Activated CD8-positive, alpha-beta memory T cell treated with anti-CD3 and anti-CD28 coated beads for 1 hour (primary cell): ENCODE data around the gene LBH.

Source experiments
- DNase-seq, 2 donors: peaks; one replicate each; pipeline ENCODE4 v3.0.0-alpha.2; 2020; ENCODE audit warnings: low read depth in 1 of 2; ENCODE audit errors: extremely low read depth in 1 of 2

Gene LBH

GRCh38 chr2:30231212-30231995 lies at the start of gene LBH:
Gene LBH (plus strand): TSS chr2:30231534. CDS start chr2:30231739, 205 bp downstream.
- peak; percentile 69 to 84 for DNase-seq

- DNase-seq: no peak
Measured at GRCh38 chr2:30184035-30184434, 47.3 kb upstream of the LBH start.

- DNase-seq: no peak
Measured at GRCh38 chr2:30185178-30185577, 46.2 kb upstream of the LBH start.

GRCh38 chr2:30188292-30188691 lies 43.0 kb upstream of the LBH start:
- DNase-seq: no peak

- DNase-seq: no peak
Measured at GRCh38 chr2:30190637-30191036, 40.7 kb upstream of the LBH start.

GRCh38 chr2:30191107-30191506 lies 40.2 kb upstream of the LBH start:
- DNase-seq: no peak

- DNase-seq: no peak
Measured at GRCh38 chr2:30191819-30192271, 39.5 kb upstream of the LBH start.

GRCh38 chr2:30192314-30192713 lies 39.0 kb upstream of the LBH start:
- DNase-seq: no peak

GRCh38 chr2:30193104-30193681 lies 38.1 kb upstream of the LBH start:
- no peak for DNase-seq

- no peak for DNase-seq
Measured at GRCh38 chr2:30194421-30194820, 36.9 kb upstream of the LBH start.

- DNase-seq: no peak
Measured at GRCh38 chr2:30195016-30195415, 36.3 kb upstream of the LBH start.

- no peak for DNase-seq
Measured at GRCh38 chr2:30197570-30198192, 33.7 kb upstream of the LBH start.

GRCh38 chr2:30201990-30202389 lies 29.3 kb upstream of the LBH start:
- no peak for DNase-seq

- DNase-seq: no peak
Measured at GRCh38 chr2:30203156-30203555, 28.2 kb upstream of the LBH start.

- no peak for DNase-seq
Measured at GRCh38 chr2:30204281-30204680, 27.1 kb upstream of the LBH start.

GRCh38 chr2:30205456-30205855 lies 25.9 kb upstream of the LBH start:
- DNase-seq: no peak

- no peak for DNase-seq
Measured at GRCh38 chr2:30206461-30207430, 24.6 kb upstream of the LBH start.

- no peak for DNase-seq
Measured at GRCh38 chr2:30208453-30208852, 22.9 kb upstream of the LBH start.

GRCh38 chr2:30209227-30209626 lies 22.1 kb upstream of the LBH start:
- no peak for DNase-seq

GRCh38 chr2:30213326-30213725 lies 18.0 kb upstream of the LBH start:
- DNase-seq: no peak

- no peak for DNase-seq
Measured at GRCh38 chr2:30213907-30214463, 17.3 kb upstream of the LBH start.
